HepG2 (cell line): ENCODE results near the gene NANOS1. TPM values are rescaled to one million over a fixed set of nuclear protein-coding genes. Genes with fewer than 3 reads are reported as not detected.

ENCODE experiments used
- FOXO1 ChIP-seq: sonication (generic); formaldehyde crosslinking; IDR thresholded peaks from 2 replicates; pipeline ENCODE4 v1.4.0; 2020; ENCODE audit warnings: missing genetic modification reagents
- HDAC2 ChIP-seq: sonication (generic); formaldehyde crosslinking; IDR thresholded peaks from 2 replicates; pipeline ENCODE4 v1.4.0; 2020; ENCODE audit warnings: missing genetic modification reagents
- HOXD1 ChIP-seq: sonication (generic); formaldehyde crosslinking; IDR thresholded peaks from 2 replicates; pipeline ENCODE4 v1.5.0; 2020; ENCODE audit warnings: missing genetic modification reagents
- JUN ChIP-seq: sonication (generic); formaldehyde crosslinking; IDR thresholded peaks from 2 replicates; pipeline ENCODE4 v1.4.0; 2020; ENCODE audit warnings: mild to moderate bottlenecking, missing genetic modification reagents
- KDM5A ChIP-seq: fragments of 200-600 bp; sonication (generic); IDR thresholded peaks from 2 replicates; pipeline ENCODE4 v1.7.0; 2018; ENCODE audit warnings: antibody characterized with exemption, mild to moderate bottlenecking, low read length, borderline replicate concordance
- MATR3 ChIP-seq: sonication (generic); formaldehyde crosslinking; IDR thresholded peaks from 2 replicates; pipeline ENCODE4 v1.4.0; 2020; ENCODE audit warnings: missing genetic modification reagents
- MXI1 ChIP-seq: IDR thresholded peaks from 3 replicates; pipeline ENCODE4 v1.6.1; 2012; ENCODE audit warnings: low read depth, low read length, inconsistent platforms, borderline replicate concordance
- NAIF1 ChIP-seq: sonication (generic); formaldehyde crosslinking; IDR thresholded peaks from 2 replicates; pipeline ENCODE4 v1.5.0; 2020; ENCODE audit warnings: mild to moderate bottlenecking, missing genetic modification reagents, borderline replicate concordance
- PHF8 ChIP-seq: sonication (generic); formaldehyde crosslinking; IDR thresholded peaks from 2 replicates; pipeline ENCODE4 v1.5.0; 2020; ENCODE audit warnings: missing genetic modification reagents
- PRMT3 ChIP-seq: sonication (generic); formaldehyde crosslinking; IDR thresholded peaks from 2 replicates; pipeline ENCODE4 v1.8.1; 2022; ENCODE audit warnings: low read depth, mild to moderate bottlenecking, moderate library complexity, missing genetic modification reagents, borderline replicate concordance
- RBM22 ChIP-seq: fragments of 200-400 bp; formaldehyde crosslinking; optimal IDR thresholded peaks from 2 replicates; pipeline ENCODE3; 2017; ENCODE audit warnings: mild to moderate bottlenecking, low read length, moderate library complexity
- SIN3B ChIP-seq: fragments of 150-350 bp; IDR thresholded peaks from 2 replicates; pipeline ENCODE4 v1.6.1; 2014; ENCODE audit warnings: low read length
- SMAD3 ChIP-seq: sonication (generic); formaldehyde crosslinking; IDR thresholded peaks from 2 replicates; pipeline ENCODE4 v1.4.0; 2020; ENCODE audit warnings: missing genetic modification reagents
- SP5 ChIP-seq: IDR thresholded peaks from 2 replicates; pipeline ENCODE4 v1.6.1; 2016; ENCODE audit warnings: low read depth, borderline replicate concordance
- TRIM24 ChIP-seq: sonication (generic); formaldehyde crosslinking; IDR thresholded peaks from 2 replicates; pipeline ENCODE4 v1.8.0; 2022; ENCODE audit warnings: mild to moderate bottlenecking, missing genetic modification reagents
- ZBTB20 ChIP-seq: sonication (generic); formaldehyde crosslinking; IDR thresholded peaks from 2 replicates; pipeline ENCODE4 v1.8.1; 2023; ENCODE audit warnings: missing genetic modification reagents, low read depth, mild to moderate bottlenecking, borderline replicate concordance
- ZFP36L2 ChIP-seq: sonication (generic); formaldehyde crosslinking; IDR thresholded peaks from 2 replicates; pipeline ENCODE4 v1.4.0; 2020; ENCODE audit warnings: missing genetic modification reagents
- ZFX ChIP-seq: sonication (generic); formaldehyde crosslinking; IDR thresholded peaks from 2 replicates; pipeline ENCODE4 v1.4.0; 2020; ENCODE audit warnings: mild to moderate bottlenecking, low read depth, missing genetic modification reagents, moderate library complexity
- ZNF124 ChIP-seq: sonication (generic); formaldehyde crosslinking; IDR thresholded peaks from 2 replicates; pipeline ENCODE4 v1.4.0; 2020; ENCODE audit warnings: missing genetic modification reagents
- ZNF260 ChIP-seq: sonication (generic); formaldehyde crosslinking; IDR thresholded peaks from 2 replicates; pipeline ENCODE4 v1.4.0; 2020; ENCODE audit warnings: missing genetic modification reagents, low read depth, mild to moderate bottlenecking, borderline replicate concordance
- ZNF441 ChIP-seq: sonication (generic); formaldehyde crosslinking; IDR thresholded peaks from 2 replicates; pipeline ENCODE4 v1.7.0; 2021; ENCODE audit warnings: missing genetic modification reagents, borderline replicate concordance
- ZNF530 ChIP-seq: sonication (generic); formaldehyde crosslinking; IDR thresholded peaks from 2 replicates; pipeline ENCODE4 v1.5.0; 2020; ENCODE audit warnings: low read depth, mild to moderate bottlenecking, missing genetic modification reagents
- ZNF562 ChIP-seq: sonication (generic); formaldehyde crosslinking; IDR thresholded peaks from 2 replicates; pipeline ENCODE4 v1.8.0; 2022; ENCODE audit warnings: missing genetic modification reagents, borderline replicate concordance
- ZNF816 ChIP-seq: sonication (generic); formaldehyde crosslinking; IDR thresholded peaks from 2 replicates; pipeline ENCODE4 v1.8.0; 2022; ENCODE audit warnings: missing genetic modification reagents, mild to moderate bottlenecking, borderline replicate concordance
- polyA plus RNA-seq, 8 experiments: library from polyadenylated mRNA; depleted of rRNA in 3 of 8; stranded (reverse) in 7 of 8; unstranded in 1 of 8; fragments of >200 nt; fragmentation: Illumina TruSeq in 4 of 8; extraction: Trizol in 4 of 8; gene quantifications; 2 replicates each; pipeline versions ENCODE4 v1.2.1 to v1.2.3, GENCODE V29; 2011 to 2016; ENCODE audit warnings: low read depth in 4 of 8, missing spikeins in 1 of 8, mixed read lengths in 1 of 8; ENCODE audit not compliant: insufficient read depth in 1 of 8
- total RNA-seq, 5 experiments: library from RNA; depleted of rRNA; stranded (reverse); fragments of >200 nt; fragmentation: Illumina TruSeq; extraction: Trizol; gene quantifications; 2 replicates each; pipeline ENCODE4 v1.2.3, GENCODE V29; 2016; ENCODE audit warnings: low read depth in 1 of 5
- TF ChIP-seq, protein P1 (sequence below): sonication (generic); formaldehyde crosslinking; IDR thresholded peaks from 2 replicates; pipeline ENCODE4 v1.4.0; 2020; ENCODE audit warnings: mild to moderate bottlenecking, missing genetic modification reagents
- TF ChIP-seq, protein P2 (sequence below): sonication (generic); formaldehyde crosslinking; IDR thresholded peaks from 2 replicates; pipeline ENCODE4 v1.5.1; 2020; ENCODE audit warnings: missing genetic modification reagents, mild to moderate bottlenecking, borderline replicate concordance

The NANOS1 gene
- total and polyA plus RNA-seq, 2 of the 13 experiments (the other 11 are each of a cell fraction or from before 2014, with no cell fraction given) = 1.7 to 2.2 TPM

DNA sequence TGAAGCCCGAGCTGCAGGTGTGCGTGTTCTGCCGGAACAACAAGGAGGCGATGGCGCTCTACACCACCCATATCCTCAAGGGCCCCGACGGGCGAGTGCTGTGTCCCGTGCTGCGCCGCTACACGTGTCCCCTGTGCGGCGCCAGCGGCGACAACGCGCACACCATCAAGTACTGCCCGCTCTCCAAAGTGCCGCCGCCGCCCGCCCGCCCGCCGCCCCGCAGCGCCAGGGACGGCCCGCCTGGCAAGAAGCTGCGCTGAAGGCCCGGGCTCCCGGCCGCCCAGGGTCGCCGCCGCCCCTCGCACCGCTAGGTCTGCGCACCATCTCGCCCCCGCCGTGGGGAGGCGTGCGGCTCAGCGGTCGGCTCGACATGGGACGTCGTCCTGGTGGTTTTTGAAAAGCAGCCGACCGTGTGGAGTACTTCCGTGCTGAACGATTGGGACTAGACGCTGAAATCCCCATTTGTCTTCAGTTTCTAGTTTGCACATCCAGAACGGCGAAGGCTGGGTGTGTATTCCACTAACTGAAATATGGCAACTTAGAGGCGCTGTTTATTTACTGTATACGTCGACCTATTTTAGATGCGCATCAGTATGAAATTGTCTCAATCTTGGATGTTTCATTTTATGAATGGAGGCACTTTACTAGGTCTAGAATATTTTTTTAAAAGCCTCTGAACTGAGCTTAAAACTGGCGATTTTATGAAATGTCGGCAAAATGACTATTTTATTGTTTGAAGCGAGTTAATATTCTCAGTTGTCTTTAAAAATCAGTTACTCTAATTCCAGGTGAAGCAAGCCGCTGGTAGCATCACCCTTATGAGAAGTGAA is 1.1 kb downstream of the NANOS1 start (continued):
- TF ChIP-seq TRIM24 (CRISPR knock-in tag) = no peak
- no peak for TF ChIP-seq ZNF441 (CRISPR knock-in tag)
- TF ChIP-seq ZBTB20 = no peak
- no peak for TF ChIP-seq PRMT3 (CRISPR knock-in tag)
- 0 out of 2 replicates have a peak, but pooled peaks have one; percentile 9 for TF ChIP-seq PHF8 (CRISPR knock-in tag)
- TF ChIP-seq SMAD3 (CRISPR knock-in tag) = no peak
- peak; percentile 58; the same call in 1 of the 2 replicates for TF ChIP-seq ZNF562 (CRISPR knock-in tag)
- TF ChIP-seq HDAC2 (CRISPR knock-in tag) = no peak
- TF ChIP-seq FOXO1 (CRISPR knock-in tag) = no peak
- TF ChIP-seq, protein P1, sequence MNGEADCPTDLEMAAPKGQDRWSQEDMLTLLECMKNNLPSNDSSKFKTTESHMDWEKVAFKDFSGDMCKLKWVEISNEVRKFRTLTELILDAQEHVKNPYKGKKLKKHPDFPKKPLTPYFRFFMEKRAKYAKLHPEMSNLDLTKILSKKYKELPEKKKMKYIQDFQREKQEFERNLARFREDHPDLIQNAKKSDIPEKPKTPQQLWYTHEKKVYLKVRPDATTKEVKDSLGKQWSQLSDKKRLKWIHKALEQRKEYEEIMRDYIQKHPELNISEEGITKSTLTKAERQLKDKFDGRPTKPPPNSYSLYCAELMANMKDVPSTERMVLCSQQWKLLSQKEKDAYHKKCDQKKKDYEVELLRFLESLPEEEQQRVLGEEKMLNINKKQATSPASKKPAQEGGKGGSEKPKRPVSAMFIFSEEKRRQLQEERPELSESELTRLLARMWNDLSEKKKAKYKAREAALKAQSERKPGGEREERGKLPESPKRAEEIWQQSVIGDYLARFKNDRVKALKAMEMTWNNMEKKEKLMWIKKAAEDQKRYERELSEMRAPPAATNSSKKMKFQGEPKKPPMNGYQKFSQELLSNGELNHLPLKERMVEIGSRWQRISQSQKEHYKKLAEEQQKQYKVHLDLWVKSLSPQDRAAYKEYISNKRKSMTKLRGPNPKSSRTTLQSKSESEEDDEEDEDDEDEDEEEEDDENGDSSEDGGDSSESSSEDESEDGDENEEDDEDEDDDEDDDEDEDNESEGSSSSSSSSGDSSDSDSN (CRISPR knock-in tag) = peak; percentile 62; the same call in 1 of the 2 replicates
- no peak for TF ChIP-seq ZNF124 (CRISPR knock-in tag)
- peak; percentile 98 for TF ChIP-seq RBM22
- no peak for TF ChIP-seq ZFP36L2 (CRISPR knock-in tag)
- TF ChIP-seq JUN (CRISPR knock-in tag) = no peak
- no peak; the same call in 1 of the 2 replicates for TF ChIP-seq ZFX
- TF ChIP-seq, protein P2, sequence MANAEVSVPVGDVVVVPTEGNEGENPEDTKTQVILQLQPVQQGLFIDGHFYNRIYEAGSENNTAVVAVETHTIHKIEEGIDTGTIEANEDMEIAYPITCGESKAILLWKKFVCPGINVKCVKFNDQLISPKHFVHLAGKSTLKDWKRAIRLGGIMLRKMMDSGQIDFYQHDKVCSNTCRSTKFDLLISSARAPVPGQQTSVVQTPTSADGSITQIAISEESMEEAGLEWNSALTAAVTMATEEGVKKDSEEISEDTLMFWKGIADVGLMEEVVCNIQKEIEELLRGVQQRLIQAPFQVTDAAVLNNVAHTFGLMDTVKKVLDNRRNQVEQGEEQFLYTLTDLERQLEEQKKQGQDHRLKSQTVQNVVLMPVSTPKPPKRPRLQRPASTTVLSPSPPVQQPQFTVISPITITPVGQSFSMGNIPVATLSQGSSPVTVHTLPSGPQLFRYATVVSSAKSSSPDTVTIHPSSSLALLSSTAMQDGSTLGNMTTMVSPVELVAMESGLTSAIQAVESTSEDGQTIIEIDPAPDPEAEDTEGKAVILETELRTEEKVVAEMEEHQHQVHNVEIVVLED = no peak
- TF ChIP-seq ZNF816 (CRISPR knock-in tag) = no peak
- TF ChIP-seq HOXD1 = no peak
- no peak for TF ChIP-seq KDM5A
- TF ChIP-seq MXI1 = peak; percentile 61; the same call in 1 of the 3 replicates
- no peak for TF ChIP-seq ZNF260 (CRISPR knock-in tag)
- TF ChIP-seq MATR3 = no peak
- no peak for TF ChIP-seq ZNF530 (CRISPR knock-in tag)
- TF ChIP-seq SP5 (CRISPR knock-in tag) = no peak
- no peak for TF ChIP-seq SIN3B
- no peak for TF ChIP-seq NAIF1 (CRISPR knock-in tag)
